Tibial artery (tissue), 4 donors: ENCODE results near the gene TMEM106A.

Experiments
- DNase-seq, 2 donors: peaks; one replicate each; pipeline ENCODE4 v3.0.0-alpha.2; 2019
- H3K27ac ChIP-seq, 2 donors: fragments of 200-600 bp; sonication (generic) in 1 of 2; 1 replicate in 1 of 2; 2 replicates in 1 of 2; pipeline ENCODE4 v1.5.1; 2018 to 2019; ENCODE audit warnings: mild to moderate bottlenecking in 1 of 2
- H3K27me3 ChIP-seq, 2 donors: fragments of 200-600 bp; sonication (generic) in 1 of 2; one replicate each; pipeline versions ENCODE4 v1.5.1 to v1.6.0; 2016 to 2019
- H3K36me3 ChIP-seq, 3 donors: fragments of 200-600 bp; sonication (generic) in 2 of 3; one replicate each; pipeline ENCODE4 v1.5.1; 2016 to 2019; ENCODE audit warnings: mild to moderate bottlenecking in 2 of 3
- H3K4me1 ChIP-seq, 4 donors: fragments of 200-600 bp; sonication (generic) in 2 of 4; 1 replicate in 3 of 4; 2 replicates in 1 of 4; pipeline ENCODE4 v1.5.1; 2016 to 2019
- H3K4me3 ChIP-seq, 2 donors: fragments of 200-600 bp; sonication (generic) in 1 of 2; 1 replicate in 1 of 2; 2 replicates in 1 of 2; pipeline ENCODE4 v1.5.1; 2018 to 2019; ENCODE audit warnings: mild to moderate bottlenecking in 2 of 2
- H3K9me3 ChIP-seq, 3 donors: fragments of 200-600 bp; sonication (generic) in 1 of 3; one replicate each; pipeline ENCODE4 v1.5.1; 2016 to 2019
- CTCF ChIP-seq, 2 experiments: fragments of 200-600 bp in 1 of 2; fragments of 450-650 bp in 1 of 2; IDR thresholded peaks; one replicate each; pipeline ENCODE4 v1.5.1; 2017 to 2019; ENCODE audit warnings: antibody characterized with exemption in 2 of 2, mild to moderate bottlenecking in 1 of 2, moderate library complexity in 1 of 2
- intact Hi-C: fragments of 100-400 bp; cut with DNase I; formaldehyde crosslinking; loops from one replicate; pipeline ENCODE4 v1.15.0; 2023; ENCODE audit warnings: low total_unique reads

The TMEM106A gene

GRCh38 chr17:43212641-43213490 lies 1.2 kb downstream of the TMEM106A start:
- DNase-seq = no peak
- peaks cover 10 to 50% (median 40%) of the 10 kb centered on the region in 3 donors for H3K36me3 ChIP-seq
- H3K4me3 ChIP-seq = peak overlapping the region; percentile 57 to 58

GRCh38 chr17:43213545-43213944 lies 1.9 kb downstream of the TMEM106A start:
- peaks cover 3 to 43% (median 33%) of the 10 kb centered on the region in 3 donors for H3K36me3 ChIP-seq
- H3K4me3 ChIP-seq = no peak overlapping the region
- TF ChIP-seq CTCF (IDR thresholded peaks at IDR 0.05) = no peak
- no peak overlapping the region for H3K27ac ChIP-seq
- intact Hi-C loops = loop anchor here (5.0 kb wide), 1 partner anchor 124 kb away; no protein-coding TSS in a partner anchor
- peaks cover 0 to 21% (median 17%) of the 10 kb centered on the region in 4 donors for H3K4me1 ChIP-seq
- no peaks in the 10 kb centered on the region for H3K9me3 ChIP-seq
- no peaks in the 10 kb centered on the region for H3K27me3 ChIP-seq
- DNase-seq = no peak

More at GRCh38 chr17:43212641-43213490, 1.2 kb downstream of the TMEM106A start:
- Histone ChIP-seq H3K27ac (peak overlapping the region; percentile 75), H3K4me1 (peaks cover 0 to 21% (median 17%) of the 10 kb centered on the region in 4 donors), H3K27me3 (no peaks in the 10 kb centered on the region), H3K9me3 (no peaks in the 10 kb centered on the region)
- no peak for TF ChIP-seq CTCF (IDR thresholded peaks at IDR 0.05)
- intact Hi-C loops = loop anchor here (5.0 kb wide), 1 partner anchor 124 kb away; no protein-coding TSS in a partner anchor

- H3K9me3 ChIP-seq = no peaks in the 10 kb centered on the region
- H3K27ac ChIP-seq = no peak overlapping the region
- intact Hi-C loops = no loop called here
- H3K4me1 ChIP-seq = peaks cover 0 to 21% (median 17%) of the 10 kb centered on the region in 4 donors
- peaks cover 0 to 31% (median 21%) of the 10 kb centered on the region in 3 donors for H3K36me3 ChIP-seq
- DNase-seq = no peak
- no peak for TF ChIP-seq CTCF (IDR thresholded peaks at IDR 0.05)
- H3K27me3 ChIP-seq = no peaks in the 10 kb centered on the region
- no peak overlapping the region for H3K4me3 ChIP-seq
These were observed 3.7 kb downstream of the TMEM106A start for GRCh38 chr17:43215341-43215740.

- Histone ChIP-seq H3K9me3 (no peaks in the 10 kb centered on the region), H3K36me3 (peaks cover 0 to 30% (median 21%) of the 10 kb centered on the region in 3 donors), H3K27ac (no peak overlapping the region), H3K4me3 (no peak overlapping the region), H3K4me1 (peaks cover 0 to 15% (median 12%) of the 10 kb centered on the region in 4 donors), H3K27me3 (no peaks in the 10 kb centered on the region)
- intact Hi-C loops = no loop called here
- no peak for DNase-seq
- no peak for TF ChIP-seq CTCF (IDR thresholded peaks at IDR 0.05)
These were observed 4.7 kb downstream of the TMEM106A start for GRCh38 chr17:43216369-43216761.

- Histone ChIP-seq H3K4me3 (no peak overlapping the region), H3K36me3 (peaks cover 0 to 30% (median 21%) of the 10 kb centered on the region in 3 donors), H3K4me1 (peaks cover 0 to 14% (median 11%) of the 10 kb centered on the region in 4 donors), H3K27ac (no peak overlapping the region), H3K27me3 (no peaks in the 10 kb centered on the region), H3K9me3 (no peaks in the 10 kb centered on the region)
- TF ChIP-seq CTCF (IDR thresholded peaks at IDR 0.05) = no peak
- intact Hi-C loops = no loop called here
- DNase-seq = no peak
These were observed 5.3 kb downstream of the TMEM106A start for GRCh38 chr17:43216762-43217613.
